NCI-H345 treated with DMSO at 0.1 percent for 48 hours (cell line): Measurements from ENCODE around the gene FBXW12.
"Not testable (repeated sequence)": the region's sequence is repeated elsewhere in the genome, so short reads cannot be mapped to it uniquely, and the experiment has no call there.

Experiments used
- DNase-seq: peaks from one replicate; lab custom pipeline; 2025; ENCODE audit not compliant: unreplicated experiment; lab: John Stamatoyannopoulos, UW

Gene FBXW12

DNA sequence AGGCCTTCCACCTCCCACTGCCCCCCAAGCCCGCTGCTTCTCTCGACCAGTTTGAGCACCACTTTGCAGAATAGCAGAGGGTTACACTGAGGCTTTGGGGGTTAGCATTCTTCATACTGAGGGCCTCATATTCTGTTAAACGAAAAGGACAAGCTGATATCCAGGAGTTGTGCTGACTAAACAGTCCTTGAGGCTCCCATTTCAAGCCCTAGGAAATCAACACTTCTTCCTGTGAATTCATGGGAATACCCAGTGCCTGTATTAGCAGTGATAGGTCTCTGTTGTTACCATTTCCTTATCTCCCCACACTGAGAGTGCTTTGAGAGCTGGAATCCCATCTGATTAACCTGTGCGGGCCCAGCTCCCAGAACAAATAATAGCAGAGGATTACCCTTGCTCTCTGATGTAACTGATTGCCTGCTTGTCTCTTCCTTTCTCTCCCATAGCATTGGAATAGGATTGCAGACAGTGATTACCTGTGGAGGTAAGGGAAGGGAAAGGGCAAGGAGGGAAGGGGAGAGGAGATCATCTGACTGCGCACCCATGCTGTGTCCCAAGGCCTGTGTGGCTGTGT lies 930 bp downstream of the FBXW12 start:
- no peak for DNase-seq

DNA sequence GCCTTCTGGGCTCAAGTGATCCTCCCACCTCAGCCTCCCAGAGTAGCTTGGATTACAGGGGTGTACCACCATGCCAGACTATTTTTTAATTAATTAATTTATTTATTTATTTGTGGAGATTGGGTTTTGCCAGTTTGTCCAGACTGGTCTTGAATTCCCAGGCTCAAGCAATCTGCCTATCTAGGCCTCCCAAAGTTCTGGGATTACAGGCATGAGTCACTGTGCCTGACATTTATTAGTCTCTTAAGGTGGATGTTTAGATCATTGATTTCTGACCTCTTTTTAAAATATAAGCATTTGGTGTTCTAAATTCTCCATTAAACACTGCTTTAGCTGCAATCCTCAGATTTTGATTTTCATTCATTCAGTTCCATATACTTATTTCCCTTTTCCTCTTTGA lies 15.6 kb downstream of the FBXW12 start:
- no peak for DNase-seq

DNA sequence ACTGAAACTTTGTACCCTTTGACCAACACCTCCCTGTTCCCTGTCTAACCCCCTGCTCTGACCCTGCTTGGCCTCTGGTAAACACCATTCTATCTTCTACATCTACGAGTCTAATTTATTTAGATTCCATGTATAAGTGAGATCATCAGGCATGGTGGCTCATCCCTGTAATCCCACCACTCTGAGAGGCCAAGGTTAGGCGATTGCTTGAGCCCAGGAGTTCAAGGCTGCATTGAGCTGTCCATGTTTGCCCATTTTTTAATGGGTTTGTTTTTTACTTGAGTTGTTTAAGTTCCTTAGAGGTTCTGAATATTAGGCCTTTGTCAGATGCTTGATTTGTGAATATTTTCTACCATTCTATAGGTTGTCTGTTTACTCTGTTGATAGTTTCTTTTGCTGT lies 16.9 kb downstream of the FBXW12 start:
- DNase-seq, result no peak

DNA sequence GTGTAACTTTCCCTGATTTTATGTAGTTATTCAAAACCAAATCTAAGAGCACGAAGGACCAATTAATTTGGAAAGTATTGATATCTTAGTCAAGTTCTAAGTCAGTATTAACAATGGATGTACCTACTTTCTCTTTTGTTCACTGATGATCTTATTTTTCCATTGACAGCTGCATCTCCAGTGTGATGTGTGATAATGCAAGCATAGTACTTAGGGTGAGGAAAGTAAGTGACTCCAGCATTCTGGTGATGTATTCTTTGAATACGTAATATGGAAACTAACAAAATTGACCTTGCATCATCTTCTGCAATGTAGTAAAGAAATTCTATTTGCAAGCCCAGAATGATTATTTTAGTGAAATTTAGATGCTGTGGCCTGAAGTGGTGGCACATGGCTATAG lies 22.4 kb downstream of the FBXW12 start:
- no peak for DNase-seq

DNA sequence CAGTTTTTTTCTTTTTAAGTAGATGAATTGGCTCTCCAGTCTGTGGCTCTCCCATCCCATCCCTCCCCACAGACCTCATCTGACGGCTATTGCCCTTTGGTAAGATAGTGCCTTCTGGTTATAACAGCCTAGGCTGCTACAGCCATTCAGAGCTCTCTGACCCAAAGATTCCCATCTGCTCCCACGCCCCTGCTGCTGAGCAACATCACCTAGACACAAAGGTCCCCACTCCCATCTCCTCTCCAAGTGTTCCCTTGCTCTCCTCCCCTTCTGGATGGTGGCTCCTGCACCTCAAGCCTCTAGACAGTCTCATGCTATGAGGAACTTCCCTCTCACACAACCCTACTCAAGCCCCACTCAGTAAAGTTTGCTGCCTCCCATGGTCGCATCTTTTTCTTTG lies 23.7 kb downstream of the FBXW12 start:
- DNase-seq, result no peak

DNA sequence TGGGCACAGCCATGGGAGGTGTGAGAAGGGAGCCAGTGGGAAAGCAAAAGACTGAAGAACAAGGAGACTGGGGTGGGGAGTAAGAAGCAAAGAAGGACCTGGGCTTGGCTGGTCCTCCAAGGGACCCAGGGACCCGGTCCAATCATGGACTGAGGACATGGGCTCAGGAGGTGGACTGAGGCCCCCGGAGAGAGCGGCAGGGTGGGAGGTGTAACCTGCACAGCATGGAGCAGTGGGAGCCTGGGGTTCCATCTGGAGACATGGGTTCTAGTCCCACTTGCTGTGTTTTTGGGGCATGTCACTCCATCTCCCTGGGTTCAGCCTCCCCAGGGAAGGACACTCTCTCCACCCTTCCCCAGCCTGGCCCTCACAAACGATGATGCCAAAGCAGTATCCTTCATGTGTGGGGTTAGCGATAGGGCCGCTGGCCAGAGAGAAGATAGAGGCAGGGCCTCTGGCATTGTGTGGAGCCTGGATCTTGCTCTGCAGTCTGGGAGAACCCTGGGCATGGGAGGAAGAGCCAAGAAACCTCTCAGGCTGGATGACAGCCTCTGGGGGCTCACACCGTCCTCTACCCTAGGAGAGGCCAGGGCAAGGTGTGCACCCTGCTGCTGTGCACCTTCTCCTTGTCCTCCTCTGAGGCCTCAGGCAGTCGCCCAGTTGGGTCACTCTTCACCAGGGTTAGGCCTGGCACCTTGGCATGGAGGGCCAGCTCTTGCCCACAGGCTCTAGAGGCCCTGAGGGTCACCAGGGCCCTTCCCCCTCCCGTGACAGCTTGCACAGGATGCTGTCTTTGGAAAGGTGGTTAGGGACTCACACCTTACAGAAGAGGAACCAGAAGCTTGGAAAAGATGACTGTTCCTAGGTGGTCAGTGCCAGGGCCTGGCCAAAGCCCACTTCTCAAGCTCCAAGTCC lies 26.0 kb downstream of the FBXW12 start:
- DNase-seq, result no peak

DNA sequence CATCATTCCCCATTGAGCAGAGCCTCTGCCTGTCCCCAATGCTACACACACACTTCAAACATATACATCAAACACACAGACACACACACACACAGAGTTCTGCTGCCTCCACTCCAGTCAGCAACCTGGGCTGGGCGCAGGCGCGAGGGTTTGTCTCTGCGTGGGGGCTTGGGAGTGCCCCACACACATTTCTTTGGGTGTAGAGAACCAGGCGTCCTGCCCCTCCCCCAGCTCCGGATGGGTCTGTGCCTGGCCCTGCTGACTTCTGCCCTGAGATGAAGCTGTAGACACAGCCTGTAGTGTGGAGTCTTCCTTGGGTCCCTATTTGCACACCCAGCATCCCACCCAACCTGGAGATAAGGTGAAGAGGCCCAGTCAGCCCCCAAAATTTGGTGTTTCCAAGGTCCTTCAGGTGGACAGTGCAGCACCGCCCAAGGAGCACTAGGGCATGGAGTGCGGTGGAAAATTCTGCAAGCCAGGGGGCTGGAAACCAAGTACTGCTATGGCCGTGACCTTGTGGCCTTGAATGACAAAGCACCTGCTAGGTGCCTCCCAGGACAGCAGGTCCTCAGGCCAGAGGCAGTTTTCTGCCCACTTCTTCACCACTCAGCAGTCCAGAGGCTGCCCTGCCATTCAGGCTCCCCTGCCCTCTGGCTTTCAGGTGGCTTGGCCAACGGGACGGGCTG lies 26.8 kb downstream of the FBXW12 start:
- no peak for DNase-seq

DNA sequence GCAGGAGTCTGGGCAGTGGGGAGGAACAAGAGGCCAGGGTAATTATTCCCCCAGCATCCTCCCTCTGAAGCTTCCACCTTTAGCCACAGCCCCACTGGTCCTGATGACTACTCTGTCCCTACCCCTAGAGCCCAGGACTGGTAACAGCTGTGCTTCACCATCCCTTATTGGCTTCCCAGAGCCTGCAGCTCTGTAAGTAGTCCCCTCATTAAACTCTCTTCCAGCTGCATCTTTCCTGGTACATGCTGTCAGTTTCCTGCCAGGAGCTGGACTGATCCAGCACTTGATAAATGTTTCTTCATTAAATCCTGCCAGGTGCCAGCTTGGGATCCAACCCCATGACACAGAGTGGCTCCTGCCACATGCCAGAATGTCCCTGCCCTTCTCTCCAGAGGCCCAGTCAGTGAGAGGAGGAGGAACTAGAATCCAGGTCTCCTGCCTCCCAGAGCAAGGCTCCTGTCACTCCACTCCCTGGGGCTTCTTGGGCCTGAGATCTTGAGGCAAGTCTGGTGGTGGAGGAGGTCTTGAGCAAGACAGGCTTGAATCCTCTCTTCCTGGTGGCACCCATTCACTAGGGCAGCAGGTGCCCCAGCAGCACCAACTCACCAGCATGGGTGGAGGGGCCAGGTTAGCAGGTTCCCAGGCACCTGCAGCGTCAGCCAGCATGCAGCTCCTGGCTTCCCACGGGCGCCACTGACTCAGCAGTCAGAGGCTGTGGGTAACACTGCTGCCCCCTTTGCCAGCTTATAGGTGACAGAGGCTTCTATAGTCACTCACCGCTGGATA lies 27.6 kb downstream of the FBXW12 start:
- DNase-seq, result no peak

DNA sequence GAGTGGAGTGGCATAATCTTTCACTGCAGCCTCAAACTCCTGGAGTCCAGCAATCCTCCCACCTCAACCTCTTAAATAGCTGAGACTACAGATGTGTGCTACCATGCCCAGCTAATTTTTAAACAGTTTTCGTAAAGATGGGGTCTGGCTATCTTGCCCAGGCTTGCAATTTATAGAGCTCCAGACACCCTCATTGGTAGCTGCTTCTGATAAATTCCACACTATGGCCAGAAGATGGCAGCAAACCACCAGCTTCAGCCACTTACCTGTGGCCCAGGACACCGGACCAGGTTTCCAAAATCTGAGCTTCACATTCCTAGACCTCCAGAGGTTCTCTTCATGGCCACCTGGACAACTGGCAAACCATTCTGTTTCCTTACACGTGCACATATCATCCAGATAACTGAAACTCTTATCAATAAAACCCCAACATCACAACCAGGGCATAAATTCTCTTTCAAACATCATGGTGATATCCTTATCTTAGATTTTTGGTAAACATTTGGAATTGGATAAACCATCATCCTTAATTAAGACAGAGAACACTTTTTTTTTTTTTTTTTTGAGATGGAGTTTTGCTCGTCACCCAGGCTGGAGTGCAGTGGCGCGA lies 28.9 kb downstream of the FBXW12 start:
- DNase-seq, result peak; percentile 22

DNA sequence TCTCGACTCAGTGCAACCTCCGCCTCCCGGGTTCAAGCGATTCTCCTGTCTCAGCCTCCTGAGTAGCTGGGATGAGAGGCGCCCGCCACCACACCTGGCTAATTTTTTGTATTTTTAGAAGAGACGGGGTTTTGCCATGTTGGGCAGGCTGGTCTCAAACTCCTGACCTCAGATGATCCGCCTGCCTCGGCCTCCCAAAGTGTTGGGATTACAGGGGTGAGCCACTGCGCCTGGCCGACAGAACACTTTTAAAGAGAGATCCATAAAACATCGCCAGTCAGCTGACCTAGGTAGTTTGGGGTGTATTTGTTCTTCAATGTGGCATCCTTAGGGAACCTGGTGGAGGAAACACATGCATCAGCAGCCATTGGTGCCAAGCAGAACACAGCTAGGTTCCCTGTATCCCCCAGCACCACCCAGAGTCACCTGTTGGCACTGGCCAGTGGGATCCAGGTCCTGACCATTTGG lies 29.4 kb downstream of the FBXW12 start:
- not testable (repeated sequence) for DNase-seq

DNA sequence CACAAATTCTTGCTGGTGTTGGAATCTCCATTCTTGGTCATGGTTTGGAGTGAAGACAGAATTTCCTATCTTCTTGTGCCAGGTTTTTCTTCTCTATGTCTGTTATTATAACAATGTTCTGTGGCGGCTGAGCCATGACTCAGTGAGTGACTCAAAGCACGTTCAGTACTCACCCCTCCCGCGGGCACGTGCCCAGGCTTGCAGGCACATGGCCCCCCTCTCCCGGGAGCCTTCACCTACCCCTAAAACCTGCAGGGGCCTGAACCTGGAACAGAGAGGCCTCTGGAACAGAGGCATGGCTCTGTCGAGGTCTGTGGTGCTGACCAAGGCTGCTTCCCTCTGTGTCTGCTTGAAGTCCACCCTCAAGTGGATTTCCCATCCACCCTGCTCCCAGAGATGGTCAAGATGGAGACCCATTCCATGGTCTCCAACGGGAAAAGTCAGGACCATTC lies 30.3 kb downstream of the FBXW12 start:
- no peak for DNase-seq

DNA sequence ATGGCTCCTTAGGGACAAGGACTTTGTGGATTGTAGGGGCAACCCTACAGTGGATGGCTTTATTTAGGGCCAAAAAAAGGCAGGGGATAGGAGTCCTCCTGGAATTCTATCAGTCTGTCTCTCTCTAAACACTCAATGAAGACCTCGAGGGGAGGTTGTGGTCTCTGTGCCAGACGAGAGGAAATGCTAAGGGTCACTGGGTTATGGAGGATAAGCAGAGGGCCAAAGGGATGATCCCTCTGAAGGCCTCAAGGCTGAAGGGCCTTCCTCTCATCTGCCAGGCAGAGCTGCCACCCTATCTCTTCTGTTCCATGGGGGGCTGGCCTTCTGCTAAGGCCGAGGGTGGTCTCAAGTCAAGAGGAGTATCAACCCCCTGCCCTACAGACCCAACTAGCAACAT lies 30.9 kb downstream of the FBXW12 start:
- DNase-seq, result no peak

DNA sequence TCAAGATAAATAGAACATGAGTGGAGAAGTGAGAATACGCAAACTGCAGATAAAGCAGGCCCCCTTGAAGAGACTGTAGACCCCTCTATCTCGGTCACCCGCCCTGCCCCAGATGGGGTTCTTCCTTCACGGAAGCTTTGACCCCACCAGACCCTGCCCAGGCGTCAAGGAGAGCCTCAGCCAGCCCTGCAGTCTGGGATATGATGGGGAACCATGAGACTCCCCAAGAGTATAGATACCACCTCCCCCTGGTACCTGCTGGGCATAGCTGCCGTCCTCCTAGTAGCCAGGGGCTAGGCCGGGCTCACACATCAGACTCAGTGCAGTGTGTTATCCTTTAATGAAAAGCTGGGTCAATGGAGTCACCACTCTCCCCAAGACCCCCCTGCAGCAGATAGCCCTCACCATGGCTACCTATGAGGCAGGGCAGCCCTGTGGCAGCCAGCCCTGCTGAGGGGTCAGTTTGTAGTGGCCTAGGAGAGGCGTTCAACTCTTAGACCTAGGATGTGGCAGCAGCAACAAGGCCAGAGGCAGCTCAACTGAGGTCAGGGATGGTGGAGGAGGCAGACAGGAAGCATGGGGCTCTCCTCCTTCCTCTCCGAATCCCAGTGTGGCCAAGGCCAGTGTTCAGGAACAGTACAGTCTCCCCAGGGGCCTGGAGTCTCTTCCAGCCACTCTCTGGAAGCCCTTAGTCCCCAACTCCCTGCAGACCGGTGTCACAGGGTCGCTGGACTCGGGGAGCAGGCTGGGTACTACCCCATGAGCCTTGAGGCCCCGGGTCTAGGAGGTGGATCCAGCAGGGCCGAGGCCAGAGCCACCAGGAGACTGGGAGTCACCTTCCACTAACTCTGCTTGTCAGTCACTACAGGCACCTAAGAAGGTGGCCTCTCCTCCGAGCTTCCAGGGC lies 31.8 kb downstream of the FBXW12 start:
- DNase-seq, result no peak

DNA sequence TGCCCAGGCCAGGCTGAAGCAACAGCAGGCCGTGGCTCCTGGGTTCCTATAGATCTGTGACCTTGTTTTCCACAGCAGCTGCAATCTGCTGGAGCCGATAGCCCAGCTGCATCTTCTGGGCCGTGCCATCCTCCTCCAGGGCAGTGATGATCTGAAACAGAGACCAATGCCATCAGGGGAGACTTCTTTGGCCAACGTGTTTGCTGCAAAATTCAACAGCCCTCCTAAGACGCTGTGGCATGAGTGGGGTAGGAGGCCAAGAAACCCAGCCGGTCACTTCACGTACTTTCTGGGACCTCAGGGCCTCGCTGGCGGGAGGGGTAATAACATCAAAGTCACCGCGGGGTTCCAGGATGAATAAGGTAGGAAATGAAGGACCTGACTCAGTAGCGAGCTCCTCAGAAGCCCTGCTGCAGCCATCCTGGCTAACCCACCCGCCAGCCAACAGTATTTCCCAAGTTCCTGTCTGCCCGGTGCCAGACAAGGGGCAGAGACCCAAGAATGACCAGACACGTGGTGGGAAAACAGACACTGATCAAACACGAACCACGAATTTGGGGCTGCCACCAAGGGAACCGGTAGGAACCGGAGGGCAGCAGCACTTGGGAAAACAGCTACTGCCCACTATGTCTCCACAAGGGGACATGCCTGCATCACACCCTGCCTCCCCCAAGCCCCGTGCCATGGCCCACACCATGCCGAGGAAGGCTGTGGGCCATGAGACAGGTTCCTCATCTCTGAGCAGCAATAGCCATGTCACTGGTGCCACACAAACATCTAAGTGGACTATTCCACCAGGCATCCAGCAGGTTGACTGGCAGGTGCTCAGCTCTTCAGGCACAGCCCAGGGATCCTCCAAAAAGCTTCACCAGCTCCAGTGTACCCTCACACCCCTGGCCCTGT lies 32.7 kb downstream of the FBXW12 start:
- no peak for DNase-seq

DNA sequence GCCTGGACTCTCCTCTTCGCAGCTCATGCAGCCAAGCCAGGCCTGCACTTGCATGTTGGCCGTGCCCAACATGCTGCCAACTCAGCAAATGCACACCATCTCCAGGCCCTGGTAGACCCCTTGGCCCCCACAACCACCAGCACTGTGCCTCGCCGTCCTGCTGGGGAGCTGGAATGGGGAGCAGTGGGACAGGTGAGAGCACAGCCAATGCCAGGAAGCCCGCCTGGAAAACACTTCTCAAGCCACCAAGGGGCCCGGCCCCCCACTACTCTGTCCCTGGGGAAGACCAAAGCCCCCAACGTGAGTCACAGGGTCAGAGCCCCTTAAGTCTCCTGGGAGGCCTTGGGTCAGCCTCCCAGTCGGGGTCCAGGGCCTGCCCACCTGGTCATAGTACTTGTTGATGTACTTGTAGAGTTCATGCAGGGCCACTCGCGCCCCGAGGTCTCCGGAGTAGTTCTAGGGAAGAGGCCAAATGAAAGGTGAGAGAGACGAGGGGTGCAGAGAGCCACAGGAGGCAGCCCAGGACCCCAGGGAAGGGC lies 33.4 kb downstream of the FBXW12 start:
- DNase-seq, result no peak

DNA sequence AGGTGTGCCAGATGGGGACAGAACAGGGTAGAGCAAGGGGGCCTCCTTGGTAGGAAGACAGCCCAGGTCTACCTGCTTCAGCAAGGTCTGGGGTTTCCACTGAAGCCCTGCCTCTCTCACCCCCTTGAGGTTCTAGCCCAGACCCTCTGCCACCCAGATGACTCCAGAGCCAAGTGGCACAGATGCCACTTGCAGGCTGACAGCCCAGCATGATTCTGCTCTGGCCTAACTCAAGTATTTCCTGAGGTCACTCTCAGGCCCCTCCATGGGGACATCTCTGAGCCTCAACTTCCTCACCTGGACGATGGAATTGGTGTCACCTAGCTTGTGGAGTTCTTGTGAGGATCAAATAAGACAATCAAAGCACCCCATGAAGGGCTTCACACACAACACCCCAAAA lies 34.0 kb downstream of the FBXW12 start:
- DNase-seq, result no peak

DNA sequence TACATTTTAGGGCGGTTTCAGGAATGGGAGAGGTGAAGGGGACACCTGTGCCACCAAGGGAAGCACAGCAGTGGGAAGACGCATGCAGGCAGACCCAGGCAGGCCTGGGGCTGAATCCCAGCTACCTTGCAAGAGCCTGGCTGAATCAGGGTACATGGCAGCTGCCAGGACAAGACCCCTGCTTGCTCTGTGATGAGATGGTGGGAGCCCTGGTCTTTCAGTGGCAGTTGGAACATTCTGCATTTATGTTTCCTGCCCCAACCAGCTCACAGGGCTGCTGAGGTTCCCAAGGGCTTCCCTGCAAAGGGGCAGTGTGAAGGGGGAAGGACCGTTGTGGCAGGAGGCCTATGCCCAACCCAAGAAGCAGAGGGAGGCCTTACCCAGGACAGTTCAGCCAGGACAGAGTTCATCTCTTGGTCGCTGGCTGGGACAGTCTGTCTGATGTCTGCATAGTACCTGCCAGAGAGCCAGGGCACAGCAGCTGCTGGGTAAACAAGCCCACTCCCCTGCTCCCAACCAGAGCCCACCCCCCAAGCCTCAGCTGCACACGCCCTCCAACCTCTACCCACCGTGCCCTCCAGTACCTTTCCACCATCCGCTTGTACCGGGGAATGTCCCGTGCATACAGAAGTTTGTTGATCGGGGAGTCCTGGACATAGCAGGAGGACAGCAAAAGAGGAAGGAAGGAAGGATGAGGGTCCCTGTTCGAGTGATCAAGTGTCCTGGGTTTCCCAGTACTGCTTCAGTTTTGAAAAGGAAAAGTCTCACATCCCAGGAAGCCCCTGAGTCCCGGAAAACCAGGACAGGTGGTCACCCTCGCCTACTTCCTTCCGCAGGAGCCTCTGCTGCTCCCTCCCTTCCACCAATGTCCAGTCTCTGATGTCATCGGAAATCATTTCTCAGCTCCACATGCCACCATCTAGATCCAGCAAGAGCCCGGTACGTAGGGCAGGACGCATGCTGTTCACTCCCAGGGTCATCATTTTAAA lies 34.7 kb downstream of the FBXW12 start:
- no peak for DNase-seq
